GM18909 (cell line): Measurements from ENCODE around the gene GSE1.

Experiments used
- ATAC-seq: cut with Tn5 transposase; IDR thresholded peaks from one replicate; pipeline ENCODE4 v1.9.1; 2021; ENCODE audit warnings: mild to moderate bottlenecking; ENCODE audit not compliant: unreplicated experiment, poor library complexity

GSE1 gene

GRCh38 chr16:85573696-85574641, 39.2 kb upstream of the GSE1 start:
- no peak for ATAC-seq

- ATAC-seq, result no peak
These were observed 38.2 kb upstream of the GSE1 start for GRCh38 chr16:85574672-85575475.

GRCh38 chr16:85575920-85576319, 37.2 kb upstream of the GSE1 start:
- no peak for ATAC-seq

GRCh38 chr16:85576944-85577343, 36.2 kb upstream of the GSE1 start:
- ATAC-seq, result no peak

GRCh38 chr16:85577899-85578598, 35.1 kb upstream of the GSE1 start:
- no peak for ATAC-seq

- no peak for ATAC-seq
These were observed 34.5 kb upstream of the GSE1 start for GRCh38 chr16:85578599-85578948.

GRCh38 chr16:85579191-85579590, 33.9 kb upstream of the GSE1 start:
- ATAC-seq, result no peak

- no peak for ATAC-seq
These were observed 33.1 kb upstream of the GSE1 start for GRCh38 chr16:85579923-85580580.

GRCh38 chr16:85580684-85581083, 32.4 kb upstream of the GSE1 start:
- ATAC-seq, result no peak

GRCh38 chr16:85582229-85582991, 30.7 kb upstream of the GSE1 start:
- no peak for ATAC-seq

GRCh38 chr16:85583491-85584181, 29.5 kb upstream of the GSE1 start:
- ATAC-seq, result no peak

- no peak for ATAC-seq
These were observed 28.9 kb upstream of the GSE1 start for GRCh38 chr16:85584267-85584666.

- no peak for ATAC-seq
These were observed 28.3 kb upstream of the GSE1 start for GRCh38 chr16:85584819-85585282.

- no peak for ATAC-seq
These were observed 27.4 kb upstream of the GSE1 start for GRCh38 chr16:85585711-85586110.

GRCh38 chr16:85586380-85587104, 26.6 kb upstream of the GSE1 start:
- ATAC-seq, result no peak

GRCh38 chr16:85587762-85588556, 25.2 kb upstream of the GSE1 start:
- no peak for ATAC-seq
